ENCODE measurements around the gene PYDC1. TPM values are rescaled to one million over a fixed set of nuclear protein-coding genes. Genes with fewer than 3 reads are reported as not detected.

PYDC1 gene
- total RNA-seq = not detected in 2 replicates

DNA sequence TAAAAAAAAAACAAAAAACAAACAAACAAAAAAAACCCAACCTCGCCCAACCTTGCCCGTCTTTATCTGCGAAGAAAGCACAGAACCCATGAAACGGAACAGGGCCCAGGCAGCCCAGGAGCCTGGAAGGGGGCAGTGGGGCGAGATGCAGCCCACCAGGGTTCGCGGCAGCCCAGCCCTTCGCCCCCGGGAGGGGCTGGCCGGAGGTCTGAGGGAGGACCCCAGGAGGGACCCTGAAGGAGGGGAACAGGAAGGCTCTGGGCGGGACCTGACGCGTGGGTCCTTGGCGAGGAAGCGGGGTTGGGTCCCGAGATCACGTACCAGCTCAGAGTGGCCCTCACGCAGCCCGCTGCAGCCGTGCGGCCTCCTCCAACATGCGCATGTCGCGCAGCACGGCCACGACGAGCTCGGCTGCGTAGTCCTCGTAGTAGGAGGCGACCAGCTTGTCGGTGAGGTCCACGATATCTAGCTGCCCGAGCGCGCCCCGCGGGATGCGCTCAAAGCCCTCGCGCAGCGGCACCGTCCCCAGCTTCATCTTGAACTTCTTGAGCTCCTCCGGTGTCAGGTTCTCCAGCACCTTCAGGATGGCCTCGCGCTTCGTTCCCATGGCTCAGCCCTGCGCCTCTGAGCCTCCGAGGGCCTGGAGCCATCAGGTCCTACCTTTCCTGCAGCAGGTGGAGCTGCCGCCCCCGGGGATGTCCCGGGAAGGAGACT is at the start of gene PYDC1:
TSS of gene PYDC1 (minus strand) at position 714 of the 714 bp plus-strand sequence. CDS start at position 607, 107 bp downstream.

DNA sequence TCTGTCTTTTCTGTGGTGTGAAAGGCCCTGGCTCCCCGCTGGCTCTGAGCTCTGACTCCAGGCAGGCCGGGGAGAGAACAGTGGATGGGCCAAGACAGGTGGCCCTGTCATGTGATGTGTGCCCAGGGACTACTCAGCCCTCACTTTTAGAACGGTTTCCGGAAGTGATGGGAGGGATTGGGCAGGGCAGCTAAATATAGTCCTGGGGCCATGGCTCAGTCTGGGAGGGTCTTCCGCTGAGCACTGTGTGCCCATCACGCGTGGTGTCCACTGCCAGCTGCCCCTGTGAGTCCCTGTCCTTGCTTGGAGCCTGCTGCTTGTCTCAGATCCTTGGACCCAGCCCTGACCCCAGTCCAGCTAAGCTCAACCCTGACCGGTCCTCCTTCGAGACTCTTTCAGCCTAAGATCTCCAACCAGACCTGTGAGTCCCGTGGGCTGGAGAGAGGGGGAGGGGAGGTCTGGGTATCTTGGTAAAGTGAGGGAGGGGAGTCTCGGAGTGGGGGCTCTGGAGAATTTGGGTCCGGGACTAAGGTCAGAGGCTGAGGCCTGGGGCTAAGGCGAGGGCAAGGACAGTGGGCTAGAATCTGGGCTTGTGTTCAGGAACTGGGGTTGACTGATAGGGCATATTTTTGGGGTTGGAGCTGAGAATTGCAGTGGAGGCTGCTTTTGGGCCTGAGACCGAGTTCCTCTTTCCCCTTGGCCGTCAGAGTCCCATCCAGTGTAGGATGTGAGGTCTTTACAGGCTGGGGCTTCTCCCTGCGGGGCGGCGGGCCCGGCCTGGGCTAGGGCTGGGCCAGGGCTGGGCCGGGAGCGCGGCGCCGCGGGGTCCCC is 2.8 kb downstream of the PYDC1 start, which contains the start of gene TRIM72:
TSS of gene TRIM72 (plus strand) at position 243 of the 831 bp plus-strand sequence. CDS start 620 bp downstream, outside the sequence.

DNA sequence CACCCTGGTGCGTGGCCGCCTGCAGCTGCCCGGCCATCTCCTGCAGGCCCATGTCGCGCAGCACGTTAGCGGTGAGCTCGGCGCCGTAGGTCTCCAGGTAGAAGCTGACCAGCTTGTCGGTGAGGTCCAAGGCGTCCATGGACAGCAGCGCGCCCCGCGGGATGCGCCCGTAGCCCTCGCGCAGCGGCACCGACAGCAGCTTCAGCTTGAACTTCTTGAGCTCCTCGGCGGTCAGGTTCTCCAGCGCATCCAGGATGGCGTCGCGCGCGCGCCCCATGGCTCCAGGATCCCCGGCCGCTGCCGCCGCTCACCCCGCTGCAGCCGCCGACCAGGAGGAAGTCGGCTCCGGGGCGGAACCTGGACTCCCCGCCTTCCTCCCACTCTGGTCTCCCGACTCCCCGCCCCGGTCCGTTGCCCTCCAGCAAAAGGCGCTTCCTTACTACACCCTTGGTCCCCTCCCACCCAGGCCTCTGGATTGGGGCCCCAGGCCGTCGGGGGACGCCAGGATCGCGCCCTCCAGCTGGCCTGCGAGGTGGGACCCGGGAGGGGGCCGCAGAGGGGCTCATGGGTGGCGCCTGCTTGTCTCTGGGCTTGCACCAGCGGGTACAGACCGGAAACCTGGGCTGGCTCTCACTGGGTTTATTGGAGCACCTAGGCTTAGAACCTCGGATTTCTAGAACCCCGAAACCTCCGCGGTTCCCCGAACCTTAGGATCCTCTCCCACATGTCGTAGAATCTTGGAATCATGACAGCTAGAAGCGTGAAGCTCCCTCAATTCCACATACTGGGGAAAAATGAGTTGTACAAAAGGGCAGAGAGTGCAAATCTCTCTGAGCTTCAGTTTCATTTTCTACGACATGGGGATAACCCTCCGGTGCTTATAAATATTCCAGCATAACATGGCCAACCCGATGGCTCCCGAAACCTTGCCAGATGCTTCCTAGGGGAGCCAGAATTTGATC is 14.2 kb downstream of the PYDC1 start, which contains the start of gene PYCARD:
TSS of gene PYCARD (minus strand) at position 347 of the 962 bp plus-strand sequence. CDS start at position 277, 70 bp downstream.

DNA sequence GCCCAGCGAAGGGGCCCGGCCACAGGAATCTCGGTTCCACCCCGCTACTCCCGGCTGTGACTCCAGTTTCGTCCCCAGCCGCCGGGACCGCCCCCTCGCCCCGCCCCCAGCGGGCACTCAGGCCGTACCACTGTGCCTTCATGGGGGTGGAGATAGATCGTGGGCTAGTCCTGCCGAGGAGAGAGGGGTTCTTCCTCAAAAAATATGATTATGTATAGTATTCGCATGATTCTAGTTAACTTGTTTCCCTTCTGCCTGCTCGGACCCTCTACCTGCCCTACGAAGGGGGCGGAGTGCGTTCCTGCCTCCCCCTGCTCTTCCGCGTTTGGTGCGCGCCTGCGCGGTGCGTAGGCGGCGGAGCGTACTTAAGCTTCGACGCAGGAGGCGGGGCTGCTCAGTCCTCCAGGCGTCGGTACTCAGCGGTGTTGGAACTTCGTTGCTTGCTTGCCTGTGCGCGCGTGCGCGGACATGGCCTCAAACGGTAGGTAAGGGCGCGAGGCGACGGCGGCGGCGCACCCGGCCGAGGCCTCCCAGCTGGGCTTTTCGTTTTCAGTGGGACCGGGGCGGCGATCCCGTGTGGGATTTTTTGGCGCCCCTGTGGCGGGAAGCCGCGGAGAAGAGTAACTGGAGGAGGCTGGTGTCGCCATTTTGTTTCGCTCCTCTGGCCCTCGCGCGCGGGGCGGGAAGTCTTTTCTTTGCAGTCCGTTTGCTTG is 37.0 kb downstream of the PYDC1 start, which contains the start of gene FUS:
TSS of gene FUS (plus strand) at position 393 of the 713 bp plus-strand sequence. CDS start at position 469, 76 bp downstream.

Other genes with a start within 250 kb of the PYDC1 start
- 25.8 and 27.6 TPM in 2 replicates for gene HSD3B7, start 231.9 kb downstream of the PYDC1 start, total RNA-seq
- gene STX1B, start 206.5 kb downstream of the PYDC1 start, total RNA-seq = 0.25 and 0.40 TPM in 2 replicates
- 25.3 and 29.5 TPM in 2 replicates for gene STX4, start 183.6 kb downstream of the PYDC1 start, total RNA-seq
- 7.5 and 9.6 TPM in 2 replicates for gene ZNF668, start 142.9 kb downstream of the PYDC1 start, total RNA-seq
- gene ZNF646, start 142.7 kb downstream of the PYDC1 start, total RNA-seq = 9.9 and 11.1 TPM in 2 replicates
- 1.3 and 1.5 TPM in 2 replicates for gene PRSS53, start 128.2 kb downstream of the PYDC1 start, total RNA-seq
- gene VKORC1, start 122.3 kb downstream of the PYDC1 start, total RNA-seq = 91.0 and 98.6 TPM in 2 replicates
- gene BCKDK, start 108.7 kb downstream of the PYDC1 start, total RNA-seq = 12.2 and 13.7 TPM in 2 replicates
- gene KAT8, start 99.5 kb downstream of the PYDC1 start, total RNA-seq = 36.3 and 38.7 TPM in 2 replicates
- gene PRSS8, start 81.4 kb downstream of the PYDC1 start, total RNA-seq = not detected in 2 replicates
- gene PRSS36, start 67.1 kb downstream of the PYDC1 start, total RNA-seq = 0.53 and 0.62 TPM in 2 replicates
- gene FUS, start 37.0 kb downstream of the PYDC1 start, total RNA-seq = 35.0 and 37.7 TPM in 2 replicates
- 37.1 and 42.5 TPM in 2 replicates for gene PYCARD, start 14.4 kb downstream of the PYDC1 start, total RNA-seq
- gene TRIM72, start 3.0 kb downstream of the PYDC1 start, total RNA-seq = not detected in 2 replicates
- under 0.01 TPM in 1 of 2 replicates, not detected in the other for gene ITGAM, start 42.8 kb upstream of the PYDC1 start, total RNA-seq
- gene ITGAX, start 138.0 kb upstream of the PYDC1 start, total RNA-seq = 0.12 and 0.26 TPM in 2 replicates
- not detected in 2 replicates for gene ITGAD, start 176.2 kb upstream of the PYDC1 start, total RNA-seq
- not detected in 2 replicates for gene COX6A2, start 211.2 kb upstream of the PYDC1 start, total RNA-seq
- gene ZNF843, start 225.7 kb upstream of the PYDC1 start, total RNA-seq = 0.12 and 0.26 TPM in 2 replicates
- 10.3 and 11.1 TPM in 2 replicates for gene ARMC5, start 242.4 kb upstream of the PYDC1 start, total RNA-seq

Measured in aortic smooth muscle cell (primary cell).